Thymus (tissue), 11 donors: ENCODE measurements around the gene TNFRSF14. TPM values are rescaled to one million over a fixed set of nuclear protein-coding genes. Genes with fewer than 3 reads are reported as not detected.
A peak's percentile ranks its signal among the peaks of the same experiment; 100 is the strongest.
"Not testable (repeated sequence)": the region's sequence is repeated elsewhere in the genome, so short reads cannot be mapped to it uniquely, and the experiment has no call there.

Source experiments
- DNase-seq, 9 donors: peaks; one replicate each; pipeline ENCODE4 v3.0.0-alpha.2; 2013; ENCODE audit warnings: low spot score in 9 of 9, low read depth in 6 of 9, missing footprints in 1 of 9
- H3K27ac ChIP-seq, 2 donors: one replicate each; pipeline ENCODE4 v1.5.1; 2013; ENCODE audit warnings: control low read depth in 1 of 2, low read depth in 1 of 2, low read length in 1 of 2, mild to moderate bottlenecking in 1 of 2, moderate library complexity in 1 of 2
- H3K27me3 ChIP-seq, 2 donors: one replicate each; pipeline ENCODE4 v1.5.1; 2013; ENCODE audit warnings: low read length in 1 of 2; ENCODE audit not compliant: control insufficient read depth in 2 of 2, insufficient read depth in 1 of 2
- H3K36me3 ChIP-seq, 2 donors: one replicate each; pipeline ENCODE4 v1.5.1; 2013; ENCODE audit warnings: low read length in 1 of 2, mild to moderate bottlenecking in 1 of 2, moderate library complexity in 1 of 2; ENCODE audit not compliant: control insufficient read depth in 2 of 2, insufficient read depth in 2 of 2
- H3K4me1 ChIP-seq, 2 donors: one replicate each; pipeline ENCODE4 v1.5.1; 2013; ENCODE audit warnings: low read length in 2 of 2; ENCODE audit not compliant: control insufficient read depth in 2 of 2, insufficient read depth in 2 of 2
- H3K4me3 ChIP-seq, 2 donors: one replicate each; pipeline ENCODE4 v1.5.1; 2013; ENCODE audit warnings: low read length in 2 of 2, control low read depth in 1 of 2, mild to moderate bottlenecking in 1 of 2
- H3K9me3 ChIP-seq, 2 donors: one replicate each; pipeline ENCODE4 v1.5.1; 2013; ENCODE audit warnings: low read length in 1 of 2, mild to moderate bottlenecking in 1 of 2; ENCODE audit not compliant: control insufficient read depth in 2 of 2, insufficient read depth in 1 of 2
- WGBS: extraction: QIAGEN DNeasy Blood & Tissue Kit; methylation state at CpG from one replicate; pipeline ENCODE4 v1.1.7; 2013; 5-methylcytosine and 5-hydroxymethylcytosine counted together
- polyA plus RNA-seq: library from polyadenylated mRNA; stranded (reverse); fragments of 200-250 nt; gene quantifications from one replicate; pipeline ENCODE4 v1.2.3, GENCODE V29; 2013
- total RNA-seq: library from RNA; stranded (reverse); fragments of 120-200 nt; gene quantifications from one replicate; pipeline ENCODE4 v1.2.4, GENCODE V29; 2013
- donor health status: healthy.

TNFRSF14 gene
- total and polyA plus RNA-seq, 2 donors: 72.4 to 233 TPM

GRCh38 chr1:2551544-2551943 is 4.6 kb upstream of the TNFRSF14 start:
- 93% methylated on average over 9 of the region's 9 CpGs for WGBS
- H3K4me1 ChIP-seq: peaks cover 13 to 52% of the 10 kb centered on the region in 2 donors

DNA sequence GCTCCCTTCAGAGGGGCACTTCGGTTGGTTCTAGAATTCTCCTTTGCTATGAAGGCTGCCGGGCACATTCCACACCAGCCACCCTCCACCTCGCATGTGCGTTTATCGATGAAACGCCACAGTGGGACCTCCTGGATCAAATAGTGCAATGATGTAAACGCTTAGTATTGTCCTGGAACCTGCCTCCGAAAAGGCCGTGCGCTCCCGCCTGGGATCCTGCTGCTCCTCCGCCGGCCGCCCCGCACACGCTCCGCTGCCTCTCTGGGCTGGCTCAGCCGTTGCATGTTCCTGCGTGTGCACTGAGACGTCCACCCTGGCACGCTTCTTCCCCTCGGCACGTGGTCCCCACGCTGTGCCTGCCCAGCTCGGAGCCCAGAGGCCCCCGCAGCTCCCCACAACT is 4.0 kb upstream of the TNFRSF14 start:
- H3K27me3 ChIP-seq: no peaks in the 10 kb centered on the region
- H3K36me3 ChIP-seq: no peaks in the 10 kb centered on the region
- peaks cover 17 to 56% of the 10 kb centered on the region in 2 donors for H3K4me1 ChIP-seq
- H3K27ac ChIP-seq: no peak overlapping the region
- no peaks in the 10 kb centered on the region for H3K9me3 ChIP-seq
- no peak for DNase-seq
- 92% methylated on average over 25 of the region's 26 CpGs for WGBS
- H3K4me3 ChIP-seq: no peak overlapping the region

More at GRCh38 chr1:2551544-2551943, 4.6 kb upstream of the TNFRSF14 start:
- H3K9me3 ChIP-seq, H3K4me3 ChIP-seq, H3K27ac ChIP-seq, H3K27me3 ChIP-seq, DNase-seq, H3K36me3 ChIP-seq: not testable (repeated sequence)

DNA sequence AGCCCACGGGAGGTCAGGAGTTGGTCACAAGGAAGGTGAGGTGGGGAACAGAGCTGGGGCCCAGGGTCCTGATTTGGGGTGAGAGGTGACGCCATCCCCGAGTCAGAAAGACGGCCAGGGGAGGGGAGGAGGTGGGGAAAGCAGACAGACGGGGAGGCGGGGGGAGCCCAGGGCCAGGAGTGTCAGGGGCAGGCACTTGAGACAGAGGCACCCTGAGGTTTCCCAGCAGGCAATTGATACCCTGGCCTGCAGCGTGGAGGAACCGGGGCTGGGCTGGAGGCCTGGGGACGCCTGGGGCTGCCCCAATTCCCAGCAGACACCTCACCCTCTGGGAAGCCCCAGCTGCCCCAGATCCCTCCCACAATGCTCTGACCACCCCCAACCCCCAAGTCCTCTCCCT is 3.1 kb upstream of the TNFRSF14 start:
- WGBS: 89% methylated on average over 9 of the region's 9 CpGs
- H3K4me3 ChIP-seq, H3K27me3 ChIP-seq, H3K9me3 ChIP-seq, H3K36me3 ChIP-seq, DNase-seq, H3K27ac ChIP-seq: not testable (repeated sequence)
- peaks cover 17 to 48% of the 10 kb centered on the region in 2 donors for H3K4me1 ChIP-seq

- Histone ChIP-seq H3K27me3 (no peaks in the 10 kb centered on the region), H3K4me3 (no peak overlapping the region), H3K4me1 (peaks cover 12 to 39% of the 10 kb centered on the region in 2 donors), H3K27ac (no peak overlapping the region), H3K36me3 (peaks cover 0 to 15% of the 10 kb centered on the region in 2 donors), H3K9me3 (no peaks in the 10 kb centered on the region)
- DNase-seq: no peak
- WGBS: 91% methylated on average over 30 of the region's 30 CpGs
Observed at GRCh38 chr1:2553871-2554620, 2.1 kb upstream of the TNFRSF14 start.

DNA sequence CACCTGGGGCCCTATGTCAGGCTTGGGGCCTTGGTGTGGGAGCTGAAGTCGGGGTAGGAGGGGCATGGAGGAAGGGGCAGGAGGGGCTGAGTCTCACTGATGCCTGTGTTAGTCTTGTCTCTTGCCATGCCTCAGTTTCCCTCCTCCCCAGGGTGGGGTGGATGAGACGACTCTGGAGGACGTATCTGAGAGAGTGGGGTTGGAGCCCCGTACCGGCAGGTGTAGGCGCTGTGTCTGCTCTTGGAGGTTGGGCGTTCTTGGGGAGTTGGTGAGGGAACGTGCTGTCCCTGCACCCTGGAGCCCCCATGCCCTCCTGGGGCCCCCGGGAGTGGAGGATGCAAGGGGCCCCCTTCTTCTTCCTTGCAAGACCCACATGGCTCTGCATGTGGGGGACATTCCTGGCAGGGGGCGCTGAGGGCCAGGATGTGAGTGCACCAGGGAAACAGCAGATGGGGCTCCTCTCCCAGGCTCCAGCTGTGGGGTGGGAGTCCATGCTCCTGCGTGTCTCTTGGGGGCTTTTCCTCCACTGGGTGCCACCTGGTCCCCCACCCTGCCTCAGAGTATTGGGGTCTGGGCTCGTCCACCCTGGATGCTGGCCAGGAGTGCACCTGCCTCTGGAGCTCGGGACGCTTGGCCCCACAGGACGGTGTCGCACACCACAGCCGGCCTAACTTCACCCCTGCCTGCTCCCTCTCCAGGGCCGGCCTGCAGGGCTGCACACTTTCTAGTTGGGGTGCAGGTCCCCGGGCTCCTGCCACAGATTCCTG is 1.4 kb upstream of the TNFRSF14 start:
- H3K4me1 ChIP-seq: peaks cover 12 to 34% of the 10 kb centered on the region in 2 donors
- H3K27me3 ChIP-seq: no peaks in the 10 kb centered on the region
- H3K4me3 ChIP-seq: peak overlapping the region; percentile 71 to 86
- peak in 6 of 9 donors; percentile 64 to 90 (median 76) for DNase-seq
- H3K27ac ChIP-seq: peak overlapping the region; percentile 93 to 97
- peaks cover 0 to 22% of the 10 kb centered on the region in 2 donors for H3K36me3 ChIP-seq
- no peaks in the 10 kb centered on the region for H3K9me3 ChIP-seq
- WGBS: 31% methylated on average over 19 of the region's 19 CpGs

DNA sequence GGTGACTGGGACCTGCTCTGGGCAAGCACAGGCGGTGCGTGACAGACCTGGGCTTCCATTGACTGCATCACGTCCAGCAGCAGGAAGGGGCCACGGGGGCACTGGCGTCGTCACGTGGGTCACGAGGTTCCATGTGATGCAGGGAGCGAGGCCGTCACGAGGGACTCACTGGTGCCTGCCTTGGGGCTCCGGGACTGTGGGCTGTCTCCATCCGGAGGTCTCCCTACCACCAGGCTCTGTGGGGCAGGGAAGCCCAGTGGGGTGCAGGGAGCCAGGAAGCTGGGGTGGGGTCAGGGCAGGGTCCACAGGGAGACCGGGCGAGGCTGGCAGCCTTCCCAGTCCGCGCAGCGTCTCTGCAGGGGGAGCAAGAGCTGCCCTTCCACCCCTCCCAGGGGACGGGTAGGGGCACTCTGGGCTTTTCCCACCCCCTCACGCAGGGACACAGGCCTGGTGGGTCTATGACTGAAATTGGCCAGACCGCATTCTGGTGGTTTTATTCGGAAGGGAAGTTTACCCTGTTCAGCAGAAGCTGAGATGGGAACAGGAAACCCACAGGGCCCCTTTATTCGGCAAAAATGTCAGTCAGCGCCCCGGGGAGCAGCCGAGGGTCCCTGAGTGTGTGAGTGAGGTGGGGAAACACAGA is 416 bp upstream of the TNFRSF14 start:
- WGBS: under 1% methylated on average over 26 of the region's 26 CpGs
- DNase-seq: peak in 5 of 9 donors; percentile 54 to 78 (median 63)
- peak overlapping the region; percentile 71 to 86 for H3K4me3 ChIP-seq
- peaks cover 12 to 34% of the 10 kb centered on the region in 2 donors for H3K4me1 ChIP-seq
- H3K36me3 ChIP-seq: peaks cover 0 to 30% of the 10 kb centered on the region in 2 donors
- no peaks in the 10 kb centered on the region for H3K9me3 ChIP-seq
- no peaks in the 10 kb centered on the region for H3K27me3 ChIP-seq
- H3K27ac ChIP-seq: peak overlapping the region; percentile 93 to 97

DNA sequence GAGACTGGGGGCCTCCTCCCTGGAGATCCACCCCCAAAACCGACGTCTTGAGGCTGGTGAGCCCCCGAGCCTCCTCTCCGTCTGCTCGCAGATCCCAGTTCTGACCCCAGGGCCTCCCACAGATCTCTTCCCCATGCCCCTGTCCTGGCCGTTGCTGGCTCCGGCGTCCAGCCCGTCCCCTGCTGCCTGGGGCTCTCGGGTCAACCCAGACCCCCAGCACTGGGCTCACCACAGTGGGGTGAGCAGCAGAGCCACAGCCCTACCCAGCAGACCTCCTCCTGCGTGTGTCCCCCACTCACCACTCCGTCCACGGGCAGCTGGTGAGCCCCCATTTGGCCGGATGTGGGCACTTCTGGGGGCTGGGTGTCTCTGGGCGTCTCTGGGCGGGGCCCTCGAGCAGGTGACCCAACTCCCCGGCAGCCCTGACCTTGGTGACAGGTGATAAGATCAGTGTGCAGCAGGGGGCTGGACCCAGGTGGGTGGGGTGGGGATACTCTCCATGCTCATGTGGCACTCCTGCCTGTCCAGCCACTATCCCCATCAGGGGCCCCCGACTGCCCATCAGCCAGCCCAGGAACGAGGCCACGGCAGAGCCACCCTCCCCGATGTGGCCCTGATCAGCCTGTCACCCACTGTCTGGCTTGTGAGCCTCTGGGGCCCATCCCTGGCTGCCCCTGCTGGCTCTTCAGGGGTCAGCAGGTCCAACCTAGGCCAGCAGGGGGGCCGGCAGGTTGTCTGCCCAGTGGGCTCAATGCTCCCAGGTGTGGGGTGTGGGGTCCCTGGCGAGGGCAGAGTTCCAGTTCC is 709 bp downstream of the TNFRSF14 start:
- peaks cover 12 to 34% of the 10 kb centered on the region in 2 donors for H3K4me1 ChIP-seq
- peak in 2 of 9 donors; percentile 31 to 57 for DNase-seq

DNA sequence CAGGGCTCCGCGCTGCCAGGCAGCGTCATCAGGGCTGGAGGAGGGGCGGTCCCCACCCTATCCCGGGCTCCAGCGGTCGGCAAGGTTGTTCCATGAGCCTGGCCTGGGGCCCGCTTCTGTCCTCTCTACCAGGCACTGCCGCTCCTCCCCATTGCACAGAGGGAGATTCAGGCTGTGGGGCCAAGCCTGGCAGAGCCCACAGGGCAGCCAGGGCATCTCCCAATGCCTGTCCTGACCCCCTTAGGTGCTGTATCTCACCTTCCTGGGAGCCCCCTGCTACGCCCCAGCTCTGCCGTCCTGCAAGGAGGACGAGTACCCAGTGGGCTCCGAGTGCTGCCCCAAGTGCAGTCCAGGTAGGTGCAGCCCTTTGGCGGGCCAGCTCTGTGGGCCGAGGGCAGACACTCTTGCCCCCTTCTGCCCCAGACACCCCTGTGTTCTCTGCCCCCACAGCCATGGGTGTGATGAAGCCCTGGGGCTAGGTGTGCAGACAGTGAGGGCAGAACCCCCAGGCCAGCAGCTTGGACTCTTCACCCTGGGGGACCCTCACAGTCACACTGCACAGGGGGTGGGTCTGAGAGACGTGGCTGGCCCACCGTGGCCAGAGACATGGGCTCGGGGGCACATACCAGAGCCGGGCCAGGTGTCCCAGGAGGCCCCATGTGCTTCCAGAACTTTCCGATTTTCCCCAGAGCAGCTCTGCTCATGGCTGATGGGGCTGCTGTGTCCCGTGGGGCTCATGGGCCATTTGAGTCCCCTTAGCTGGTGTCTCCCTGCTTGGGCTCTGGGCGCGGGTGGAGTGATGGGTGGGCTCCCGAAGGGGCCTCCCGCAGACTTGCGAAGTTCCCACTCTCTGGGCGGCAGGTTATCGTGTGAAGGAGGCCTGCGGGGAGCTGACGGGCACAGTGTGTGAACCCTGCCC is 1.6 kb downstream of the TNFRSF14 start:
- Histone ChIP-seq H3K4me3 (peak overlapping the region; percentile 71 to 86), H3K9me3 (no peaks in the 10 kb centered on the region), H3K27me3 (no peaks in the 10 kb centered on the region), H3K4me1 (peaks cover 12 to 34% of the 10 kb centered on the region in 2 donors), H3K27ac (peak overlapping the region in 1 of 2 donors; percentile 48), H3K36me3 (peaks cover 5 to 43% of the 10 kb centered on the region in 2 donors)
- 93% methylated on average over 30 of the region's 30 CpGs for WGBS
- DNase-seq: no peak

More for the DNA sequence above, 709 bp downstream of the TNFRSF14 start:
- H3K27ac ChIP-seq: peak overlapping the region; percentile 93 to 97
- WGBS: 11% methylated on average over 24 of the region's 24 CpGs
- no peaks in the 10 kb centered on the region for H3K27me3 ChIP-seq
- peaks cover under 1 to 36% of the 10 kb centered on the region in 2 donors for H3K36me3 ChIP-seq
- H3K9me3 ChIP-seq: no peaks in the 10 kb centered on the region
- H3K4me3 ChIP-seq: peak overlapping the region; percentile 71 to 86
